Measurements from ENCODE around the gene GABARAP.

The GABARAP gene

GRCh38 chr17:7207120-7208001 lies 34.9 kb downstream of the GABARAP start:
- DNase-seq (ENCODE audit: low read depth) = no peak

- no peak for DNase-seq (ENCODE audit: low read depth)
Measured at GRCh38 chr17:7205561-7205960, 36.7 kb downstream of the GABARAP start.

DNA sequence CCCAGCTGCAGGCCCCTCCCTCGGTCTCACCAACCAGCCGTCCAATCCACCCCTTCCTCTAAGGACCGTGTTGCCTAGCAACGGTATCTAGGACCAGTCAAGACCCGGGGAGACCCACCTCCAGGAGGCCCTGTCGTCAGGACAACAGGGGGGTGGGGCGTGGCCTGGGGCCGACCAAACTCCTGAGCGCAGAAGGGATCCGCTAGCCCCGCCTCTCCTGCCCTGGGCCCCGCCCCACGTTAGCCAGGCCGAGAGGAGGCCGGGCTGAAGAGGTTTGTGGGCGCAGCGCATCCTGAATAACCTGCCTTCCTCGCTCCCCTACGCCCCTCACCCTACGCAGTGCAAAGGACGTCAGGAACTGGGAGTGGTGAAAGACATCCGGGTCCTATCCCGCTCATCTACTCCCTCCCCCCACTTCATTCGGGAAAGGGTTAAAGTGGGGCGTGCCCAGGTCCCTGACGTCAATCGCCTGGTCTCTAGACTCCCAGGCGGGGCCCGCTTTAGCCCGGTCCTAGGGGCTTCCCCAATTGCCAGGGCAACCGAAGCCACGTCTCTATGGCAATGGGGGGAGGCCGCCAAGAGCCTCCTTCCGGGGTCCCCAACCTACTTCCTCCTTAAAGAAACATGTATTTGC lies 37.3 kb downstream of the GABARAP start:
- DNase-seq (ENCODE audit: low read depth) = peak; percentile 85

GRCh38 chr17:7204336-7204735 lies 37.9 kb downstream of the GABARAP start:
- no peak for DNase-seq (ENCODE audit: low read depth)

DNA sequence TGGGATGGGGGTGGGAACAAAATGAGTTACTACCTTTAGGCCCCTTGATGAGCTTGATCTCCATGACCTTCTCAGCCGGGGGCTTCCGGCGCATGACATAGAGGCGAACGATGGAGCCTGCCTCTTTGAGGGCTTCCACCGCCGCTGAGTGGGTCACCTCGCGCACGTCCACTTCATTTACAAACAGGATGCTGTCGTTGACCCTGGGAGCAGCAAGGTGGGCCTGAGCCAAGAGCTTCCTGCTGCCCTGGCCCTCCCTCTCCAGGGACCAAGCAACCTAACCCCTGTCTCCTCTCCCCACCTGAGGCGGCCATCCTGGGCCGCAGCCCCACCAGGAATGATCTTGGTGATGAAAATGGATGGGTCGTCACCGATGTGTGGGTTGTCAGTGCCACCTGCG lies 38.9 kb downstream of the GABARAP start:
- DNase-seq (ENCODE audit: low read depth) = no peak

- no peak for DNase-seq (ENCODE audit: low read depth)
Measured at GRCh38 chr17:7196651-7197401, 45.4 kb downstream of the GABARAP start.

DNA sequence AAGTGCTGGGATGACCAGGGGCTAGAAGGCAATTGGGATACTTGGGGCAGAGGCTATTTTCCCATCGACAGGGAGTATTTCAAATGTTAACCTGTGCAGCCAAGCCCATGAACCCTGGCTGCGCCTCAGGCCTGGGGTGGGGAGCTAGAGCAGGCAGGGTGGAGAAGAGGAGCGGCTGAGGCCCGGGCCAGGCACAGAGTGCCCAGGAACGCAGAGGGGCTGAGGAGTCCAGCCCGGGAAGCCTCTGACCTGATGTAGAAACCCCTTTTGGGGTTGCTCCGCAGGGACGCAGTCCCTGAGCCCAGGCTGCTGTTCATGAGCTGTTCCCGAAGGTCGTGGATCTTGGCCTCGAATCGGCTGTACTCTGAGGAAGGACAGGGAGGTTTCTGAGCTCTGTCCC lies 46.3 kb downstream of the GABARAP start:
- DNase-seq (ENCODE audit: low read depth) = no peak

GRCh38 chr17:7192271-7192937 lies 49.8 kb downstream of the GABARAP start:
- no peak for DNase-seq (ENCODE audit: low read depth)

DNA sequence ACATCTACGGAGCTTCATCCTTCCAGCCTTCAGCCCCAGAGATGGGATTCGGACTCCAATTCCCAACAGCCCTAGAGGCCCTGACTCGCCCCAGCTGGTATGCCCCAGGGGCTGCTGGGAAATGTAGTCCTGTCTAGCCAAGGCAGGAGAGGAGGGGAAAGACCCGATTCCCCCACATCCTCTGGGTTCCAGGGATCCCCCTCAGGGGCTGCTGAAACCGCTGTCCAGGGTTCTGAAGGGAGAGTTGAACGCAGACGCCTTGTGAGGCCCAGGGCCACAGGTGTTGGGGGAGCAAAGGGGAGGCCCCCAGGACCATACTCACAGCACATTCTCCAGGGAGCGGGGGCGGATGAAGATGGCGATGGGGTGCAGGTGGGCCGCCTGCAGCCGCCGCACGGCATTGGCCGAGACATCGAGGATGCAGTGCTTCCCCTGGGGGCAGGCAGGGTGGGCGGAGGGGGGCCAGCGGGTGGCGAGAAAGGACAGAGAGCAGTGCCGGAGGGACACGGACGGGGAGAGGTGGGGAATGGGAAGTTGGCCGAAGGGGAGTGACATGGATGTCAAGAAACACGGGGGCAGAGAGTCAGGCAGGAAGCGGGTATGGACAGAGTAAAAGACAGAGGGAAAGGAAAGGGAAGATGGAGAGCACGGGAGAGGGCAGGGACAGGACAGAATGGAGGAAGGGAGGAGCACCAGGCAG lies 50.5 kb downstream of the GABARAP start:
- DNase-seq (ENCODE audit: low read depth) = no peak

- DNase-seq (ENCODE audit: low read depth) = no peak
Measured at GRCh38 chr17:7191069-7191468, 51.2 kb downstream of the GABARAP start.

DNA sequence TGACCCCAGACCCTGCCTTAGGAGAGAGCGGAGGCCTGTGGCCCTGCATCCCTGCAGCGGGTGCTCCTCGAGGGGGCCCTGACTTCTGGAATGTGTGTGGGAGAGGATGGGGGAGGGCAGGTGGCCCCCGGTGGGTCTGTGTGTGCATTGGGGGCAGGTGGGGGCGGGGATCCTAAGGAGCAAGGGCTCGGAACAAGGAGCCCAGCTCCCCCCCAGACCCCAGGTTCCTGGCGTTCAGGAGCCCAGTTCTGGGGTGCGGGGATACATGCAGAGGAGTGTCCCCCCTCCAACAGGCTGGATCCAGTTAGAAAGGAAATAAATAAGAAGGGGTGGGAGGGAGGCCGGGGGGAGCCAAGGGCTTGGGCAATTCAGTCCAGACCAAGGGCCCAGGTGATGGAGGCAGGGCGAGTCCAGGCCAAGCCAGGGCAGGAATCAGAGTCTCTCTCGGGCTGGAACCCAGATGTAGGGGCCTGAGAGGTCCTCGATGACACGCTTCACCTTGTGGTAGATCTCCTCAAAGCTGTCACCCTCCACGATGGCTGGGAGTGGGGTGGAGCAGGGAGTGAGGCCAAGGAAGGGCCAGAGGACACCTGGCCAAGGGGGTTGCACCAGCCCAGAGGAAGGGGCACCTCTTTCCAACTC lies 51.9 kb downstream of the GABARAP start:
- DNase-seq (ENCODE audit: low read depth) = no peak
